Gastroesophageal sphincter (tissue), 3 donors: ENCODE measurements around the gene BICRA.

Experiments used
- EP300 ChIP-seq: sonication (generic); formaldehyde crosslinking; IDR thresholded peaks from one replicate; pipeline ENCODE4 v1.6.1; 2017; ENCODE audit warnings: antibody characterized with exemption, mild to moderate bottlenecking
- POLR2A ChIP-seq, 2 donors: fragments of 450-650 bp; IDR thresholded peaks; one replicate each; pipeline ENCODE4 v1.6.1; 2017; ENCODE audit warnings: antibody characterized with exemption in 2 of 2, mild to moderate bottlenecking in 2 of 2, moderate library complexity in 1 of 2
- POLR2AphosphoS5 ChIP-seq: sonication (generic); formaldehyde crosslinking; IDR thresholded peaks from one replicate; pipeline ENCODE4 v1.6.1; 2017; ENCODE audit warnings: antibody characterized with exemption
- TF ChIP-seq, protein P1 (sequence below), 4 experiments: fragments of 200-600 bp in 2 of 4; fragments of 450-650 bp in 2 of 4; sonication (generic) in 1 of 4; IDR thresholded peaks; one replicate each; pipeline ENCODE4 v1.5.1; 2017 to 2019; ENCODE audit warnings: antibody characterized with exemption in 4 of 4, mild to moderate bottlenecking in 2 of 4, moderate library complexity in 2 of 4

DNA sequence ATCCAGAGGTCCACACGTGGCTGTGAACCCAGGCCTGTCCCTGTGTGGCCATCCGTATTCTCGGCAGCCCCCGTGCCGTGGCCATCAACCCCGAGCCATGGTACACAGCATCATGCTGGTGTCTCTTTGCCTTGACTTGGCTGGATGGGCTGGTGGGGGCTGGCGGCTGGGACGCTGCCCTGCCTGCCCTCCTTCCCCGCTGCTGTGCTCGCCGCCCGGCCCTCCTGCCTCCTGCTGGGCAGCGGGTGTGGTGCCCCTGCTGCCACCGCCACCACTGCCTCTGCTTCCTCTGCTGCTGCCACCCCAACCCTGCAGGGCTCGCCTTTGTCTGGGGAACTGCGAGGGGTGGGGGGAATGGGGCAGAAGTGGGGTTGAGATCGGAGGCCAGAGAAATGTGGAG lies 84.6 kb downstream of the BICRA start:
- TF ChIP-seq, protein P1, sequence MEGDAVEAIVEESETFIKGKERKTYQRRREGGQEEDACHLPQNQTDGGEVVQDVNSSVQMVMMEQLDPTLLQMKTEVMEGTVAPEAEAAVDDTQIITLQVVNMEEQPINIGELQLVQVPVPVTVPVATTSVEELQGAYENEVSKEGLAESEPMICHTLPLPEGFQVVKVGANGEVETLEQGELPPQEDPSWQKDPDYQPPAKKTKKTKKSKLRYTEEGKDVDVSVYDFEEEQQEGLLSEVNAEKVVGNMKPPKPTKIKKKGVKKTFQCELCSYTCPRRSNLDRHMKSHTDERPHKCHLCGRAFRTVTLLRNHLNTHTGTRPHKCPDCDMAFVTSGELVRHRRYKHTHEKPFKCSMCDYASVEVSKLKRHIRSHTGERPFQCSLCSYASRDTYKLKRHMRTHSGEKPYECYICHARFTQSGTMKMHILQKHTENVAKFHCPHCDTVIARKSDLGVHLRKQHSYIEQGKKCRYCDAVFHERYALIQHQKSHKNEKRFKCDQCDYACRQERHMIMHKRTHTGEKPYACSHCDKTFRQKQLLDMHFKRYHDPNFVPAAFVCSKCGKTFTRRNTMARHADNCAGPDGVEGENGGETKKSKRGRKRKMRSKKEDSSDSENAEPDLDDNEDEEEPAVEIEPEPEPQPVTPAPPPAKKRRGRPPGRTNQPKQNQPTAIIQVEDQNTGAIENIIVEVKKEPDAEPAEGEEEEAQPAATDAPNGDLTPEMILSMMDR (IDR thresholded peaks at IDR 0.05) = no peak
- TF ChIP-seq POLR2A (IDR thresholded peaks at IDR 0.05) = no peak
- no peak for TF ChIP-seq EP300
- no peak for TF ChIP-seq POLR2AphosphoS5
